VCaP (cell line): ENCODE data around the gene ZBTB7C.

ENCODE experiments used
- H3K27ac ChIP-seq: fragments of 450-650 bp; 2 replicates; pipeline ENCODE4 v1.5.1; 2017
- CTCF ChIP-seq: fragments of 450-650 bp; conservative IDR thresholded peaks from 2 replicates; pipeline ENCODE4 v1.5.1; 2017; ENCODE audit warnings: mild to moderate bottlenecking, moderate library complexity

The ZBTB7C gene

GRCh38 chr18:48408727-48409590, at the start of gene ZBTB7C:
ZBTB7C (minus strand) TSS chr18:48409383.
- peak within 1 kb of the TSS; percentile 44 for H3K27ac ChIP-seq
- no peak for TF ChIP-seq CTCF

GRCh38 chr18:48456838-48457237, 47.7 kb upstream of the ZBTB7C start:
- H3K27ac ChIP-seq: no peak overlapping the region
- TF ChIP-seq CTCF: no peak

GRCh38 chr18:48455555-48456478, 46.6 kb upstream of the ZBTB7C start:
- TF ChIP-seq CTCF: no peak
- H3K27ac ChIP-seq: no peak overlapping the region

- no peak for TF ChIP-seq CTCF
- no peak overlapping the region for H3K27ac ChIP-seq
Observed at GRCh38 chr18:48454261-48454757, 45.1 kb upstream of the ZBTB7C start.

- no peak for TF ChIP-seq CTCF
- H3K27ac ChIP-seq: no peak overlapping the region
Observed at GRCh38 chr18:48453330-48454066, 44.3 kb upstream of the ZBTB7C start.

- TF ChIP-seq CTCF: no peak
- no peak overlapping the region for H3K27ac ChIP-seq
Observed at GRCh38 chr18:48452861-48453323, 43.7 kb upstream of the ZBTB7C start.
